Testis (tissue), 3 donors: ENCODE results near the gene CAPZA3. TPM values are rescaled to one million over a fixed set of nuclear protein-coding genes. Genes with fewer than 3 reads are reported as not detected.

Experiments
- DNase-seq: peaks from one replicate; pipeline ENCODE4 v3.0.0-alpha.2; 2019
- H3K27ac ChIP-seq, 2 donors: fragments of 200-600 bp; sonication (generic); one replicate each; pipeline ENCODE4 v1.5.1; 2019
- H3K27me3 ChIP-seq: fragments of 200-600 bp; sonication (generic); one replicate; pipeline ENCODE4 v1.5.1; 2019
- H3K36me3 ChIP-seq: fragments of 200-600 bp; sonication (generic); one replicate; pipeline ENCODE4 v1.5.1; 2017; ENCODE audit warnings: low read depth; ENCODE audit errors: missing control alignments
- H3K4me1 ChIP-seq: fragments of 200-600 bp; sonication (generic); one replicate; pipeline ENCODE4 v1.5.1; 2019
- H3K4me3 ChIP-seq, 2 donors: fragments of 200-600 bp; sonication (generic); one replicate each; pipeline ENCODE4 v1.5.1; 2017 to 2019
- H3K9me3 ChIP-seq: fragments of 200-600 bp; sonication (generic); one replicate; pipeline ENCODE4 v1.5.1; 2017
- POLR2A ChIP-seq: fragments of 450-650 bp; IDR thresholded peaks from one replicate; pipeline ENCODE4 v1.6.1; 2017; ENCODE audit warnings: antibody characterized with exemption, mild to moderate bottlenecking, moderate library complexity
- WGBS, 2 donors: methylation state at CpG; one replicate each; pipeline ENCODE4 v1.1.5; 2018; 5-methylcytosine and 5-hydroxymethylcytosine counted together
- intact Hi-C: fragments of 100-400 bp; cut with DNase I; formaldehyde crosslinking; loops from one replicate; pipeline ENCODE4 v1.15.1; 2023; ENCODE audit warnings: low total_unique reads
- polyA plus RNA-seq: library from polyadenylated mRNA; stranded (reverse); fragments of 350-450 nt; fragmentation: Illumina TruSeq; extraction: RNeasy Lipid Tissue Mini Kit (QIAGEN cat#74804); gene quantifications from one replicate; pipeline ENCODE4 v1.2.3, GENCODE V29; 2014; ENCODE audit warnings: low read depth, low replicate concordance; ENCODE audit not compliant: insufficient read depth
- total RNA-seq, 2 donors: library from RNA; depleted of rRNA; stranded (reverse); fragments of >200 nt; gene quantifications; one replicate each; pipeline ENCODE4 v1.2.3, GENCODE V29; 2016
- TF ChIP-seq, protein P1 (sequence below), 3 experiments: fragments of 450-650 bp in 2 of 3; fragments of 200-600 bp in 1 of 3; sonication (generic) in 1 of 3; IDR thresholded peaks; one replicate each; pipeline ENCODE4 v1.5.1; 2016 to 2019; ENCODE audit warnings: antibody characterized with exemption in 3 of 3, mild to moderate bottlenecking in 2 of 3, moderate library complexity in 1 of 3

The CAPZA3 gene
- total and polyA plus RNA-seq, 3 donors from 2014 or later = 52.6 to 210 (median 186) TPM

DNA sequence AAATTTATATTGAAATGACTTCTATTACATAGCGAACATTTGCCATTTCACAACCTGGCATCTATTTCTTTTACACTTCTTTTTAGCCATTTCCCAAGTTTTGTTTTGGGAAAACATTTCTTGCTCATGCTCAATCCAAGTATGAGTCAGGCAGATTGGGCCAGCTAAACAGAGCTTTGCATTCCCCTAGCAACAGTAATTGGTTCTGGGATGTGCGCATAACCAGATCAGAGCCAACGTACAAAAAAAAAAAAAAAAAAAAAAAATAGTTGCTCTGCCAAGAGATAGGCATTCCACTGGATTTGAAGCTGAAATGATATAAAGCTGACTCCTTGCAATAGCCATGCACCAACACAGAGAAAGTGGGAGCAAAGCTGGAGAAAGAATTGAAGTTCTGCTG is 37.6 kb upstream of the CAPZA3 start:
- no peak for DNase-seq
- Histone ChIP-seq H3K27ac (no peak overlapping the region), H3K36me3 (no peaks in the 10 kb centered on the region), H3K4me1 (no peaks in the 10 kb centered on the region), H3K27me3 (no peaks in the 10 kb centered on the region), H3K4me3 (no peak overlapping the region), H3K9me3 (no peaks in the 10 kb centered on the region)
- WGBS, 2 donors = 55 to 60% methylated on average over 3 of the region's 3 CpGs
- intact Hi-C loops = no loop called here
- TF ChIP-seq, protein P1, sequence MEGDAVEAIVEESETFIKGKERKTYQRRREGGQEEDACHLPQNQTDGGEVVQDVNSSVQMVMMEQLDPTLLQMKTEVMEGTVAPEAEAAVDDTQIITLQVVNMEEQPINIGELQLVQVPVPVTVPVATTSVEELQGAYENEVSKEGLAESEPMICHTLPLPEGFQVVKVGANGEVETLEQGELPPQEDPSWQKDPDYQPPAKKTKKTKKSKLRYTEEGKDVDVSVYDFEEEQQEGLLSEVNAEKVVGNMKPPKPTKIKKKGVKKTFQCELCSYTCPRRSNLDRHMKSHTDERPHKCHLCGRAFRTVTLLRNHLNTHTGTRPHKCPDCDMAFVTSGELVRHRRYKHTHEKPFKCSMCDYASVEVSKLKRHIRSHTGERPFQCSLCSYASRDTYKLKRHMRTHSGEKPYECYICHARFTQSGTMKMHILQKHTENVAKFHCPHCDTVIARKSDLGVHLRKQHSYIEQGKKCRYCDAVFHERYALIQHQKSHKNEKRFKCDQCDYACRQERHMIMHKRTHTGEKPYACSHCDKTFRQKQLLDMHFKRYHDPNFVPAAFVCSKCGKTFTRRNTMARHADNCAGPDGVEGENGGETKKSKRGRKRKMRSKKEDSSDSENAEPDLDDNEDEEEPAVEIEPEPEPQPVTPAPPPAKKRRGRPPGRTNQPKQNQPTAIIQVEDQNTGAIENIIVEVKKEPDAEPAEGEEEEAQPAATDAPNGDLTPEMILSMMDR (IDR thresholded peaks at IDR 0.05) = no peak
- no peak for TF ChIP-seq POLR2A

GRCh38 chr12:18703321-18703720 is 34.6 kb upstream of the CAPZA3 start:
- no peaks in the 10 kb centered on the region for H3K9me3 ChIP-seq
- no peak for DNase-seq
- 60 to 63% methylated on average over 2 of the region's 2 CpGs for WGBS, 2 donors
- no peaks in the 10 kb centered on the region for H3K4me1 ChIP-seq
- intact Hi-C loops = no loop called here
- H3K4me3 ChIP-seq = no peak overlapping the region
- TF ChIP-seq POLR2A = no peak
- TF ChIP-seq, protein P1 (IDR thresholded peaks at IDR 0.05) = no peak
- H3K27me3 ChIP-seq = no peaks in the 10 kb centered on the region
- H3K36me3 ChIP-seq = no peaks in the 10 kb centered on the region
- H3K27ac ChIP-seq = no peak overlapping the region

DNA sequence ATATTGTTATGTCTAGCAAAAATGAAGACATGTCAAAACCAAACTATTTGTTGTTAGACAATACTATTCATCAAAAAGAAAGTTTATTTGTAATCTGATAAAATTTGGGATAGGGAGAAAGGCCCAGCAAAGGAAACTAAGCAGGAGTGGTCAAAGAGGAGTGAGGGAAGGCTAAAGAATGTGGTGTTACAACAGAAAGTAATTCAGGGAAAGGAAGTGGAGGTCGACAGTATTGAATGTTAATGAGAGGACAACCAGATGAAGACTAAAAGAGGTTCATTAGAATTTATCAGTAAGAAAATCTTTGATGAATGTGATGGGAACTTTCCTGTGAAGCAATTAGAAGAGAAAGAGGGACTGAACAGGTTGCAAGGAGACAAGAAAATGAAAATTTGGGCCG is 34.0 kb upstream of the CAPZA3 start:
- H3K36me3 ChIP-seq = no peaks in the 10 kb centered on the region
- DNase-seq = no peak
- H3K27ac ChIP-seq = no peak overlapping the region
- intact Hi-C loops = no loop called here
- no peak for TF ChIP-seq POLR2A
- TF ChIP-seq, protein P1 (IDR thresholded peaks at IDR 0.05) = no peak
- H3K9me3 ChIP-seq = no peaks in the 10 kb centered on the region
- H3K27me3 ChIP-seq = no peaks in the 10 kb centered on the region
- no peak overlapping the region for H3K4me3 ChIP-seq
- 73 to 90% methylated on average over 2 of the region's 2 CpGs for WGBS, 2 donors
- no peaks in the 10 kb centered on the region for H3K4me1 ChIP-seq

GRCh38 chr12:18706798-18707197 is 31.1 kb upstream of the CAPZA3 start:
- intact Hi-C loops = no loop called here
- Histone ChIP-seq H3K36me3 (no peaks in the 10 kb centered on the region), H3K27me3 (no peaks in the 10 kb centered on the region), H3K4me1 (no peaks in the 10 kb centered on the region), H3K4me3 (no peak overlapping the region), H3K27ac (no peak overlapping the region), H3K9me3 (no peaks in the 10 kb centered on the region)
- peak; percentile 42 for DNase-seq
- no peak for TF ChIP-seq POLR2A
- TF ChIP-seq, protein P1 (IDR thresholded peaks at IDR 0.05) = no peak
- WGBS, 2 donors = 78 to 79% methylated on average over 1 of the region's 1 CpG

GRCh38 chr12:18716236-18716635 is 21.7 kb upstream of the CAPZA3 start:
- WGBS, 2 donors = 89 to 100% methylated on average over 1 of the region's 1 CpG
- TF ChIP-seq, protein P1 (IDR thresholded peaks at IDR 0.05) = no peak
- no peak for TF ChIP-seq POLR2A
- no peak overlapping the region for H3K4me3 ChIP-seq

More at GRCh38 chr12:18716236-18716635, 21.7 kb upstream of the CAPZA3 start:
- no peaks in the 10 kb centered on the region for H3K9me3 ChIP-seq
- no peaks in the 10 kb centered on the region for H3K36me3 ChIP-seq
- no peak for DNase-seq
- no peaks in the 10 kb centered on the region for H3K27me3 ChIP-seq
- H3K27ac ChIP-seq = no peak overlapping the region
- intact Hi-C loops = no loop called here
- no peaks in the 10 kb centered on the region for H3K4me1 ChIP-seq
